IMR-90 (cell line): ENCODE measurements around the gene ITGAX. TPM values are rescaled to one million over a fixed set of nuclear protein-coding genes. Genes with fewer than 3 reads are reported as not detected.

Experiments
- ATAC-seq: fragments of 200-7000 bp; cut with Tn5 transposase; 2 replicates; pipeline ENCODE4 v1.9.1; 2020; ENCODE audit warnings: low read depth, mild to moderate bottlenecking, moderate library complexity
- BruUV-seq: library from RNA; stranded (reverse); fragments of 400-500 nt; replicated peaks from 2 replicates; lab custom pipeline; 2021; lab: Mats Ljungman, UMichigan
- CTCF ChIA-PET: fragments of 300-600 bp; formaldehyde crosslinking; extraction: SDS; loops from one replicate; lab custom pipeline; 2021; ENCODE audit warnings: antibody characterized with exemption; lab: Yijun Ruan, JAX
- POLR2A ChIA-PET: fragments of 300-600 bp; sonication (Branson Sonifier 250); formaldehyde crosslinking; loops from one replicate; lab custom pipeline; 2022; ENCODE audit warnings: antibody characterized with exemption; ENCODE audit not compliant: unreplicated experiment; lab: Charles Lee
- DNase-seq: peaks from one replicate; pipeline ENCODE4 v3.0.0; 2013
- H2AFZ ChIP-seq: replicated peaks from 2 replicates; pipeline ENCODE3; 2013; ENCODE audit warnings: low read length, mild to moderate bottlenecking; ENCODE audit not compliant: poor library complexity
- H2AK5ac ChIP-seq: 2 replicates; pipeline ENCODE4 v1.6.1; 2013; ENCODE audit warnings: low read depth, low read length, inconsistent platforms
- H2AK9ac ChIP-seq: replicated peaks from 2 replicates; pipeline ENCODE3; 2013; ENCODE audit warnings: mild to moderate bottlenecking, low read depth, low read length, moderate library complexity; ENCODE audit not compliant: poor library complexity
- H2BK120ac ChIP-seq: 2 replicates; pipeline ENCODE4 v1.6.1; 2013; ENCODE audit warnings: low read depth, low read length, inconsistent platforms
- H2BK15ac ChIP-seq: 3 replicates; pipeline ENCODE4 v1.6.1; 2013; ENCODE audit warnings: low read depth, low read length, inconsistent platforms
- H2BK20ac ChIP-seq: 2 replicates; pipeline ENCODE4 v1.6.1; 2013; ENCODE audit warnings: low read depth, mild to moderate bottlenecking, inconsistent platforms, low read length, moderate library complexity
- H2BK5ac ChIP-seq: 2 replicates; pipeline ENCODE4 v1.6.1; 2013; ENCODE audit warnings: mild to moderate bottlenecking, low read depth, low read length, inconsistent platforms; ENCODE audit not compliant: poor library complexity, severe bottlenecking
- H3K14ac ChIP-seq: replicated peaks from 2 replicates; pipeline ENCODE4 v1.6.1; 2013; ENCODE audit warnings: low read depth, low read length, inconsistent platforms
- H3K18ac ChIP-seq: 2 replicates; pipeline ENCODE4 v1.6.1; 2013; ENCODE audit warnings: low read depth, low read length, control low read depth
- H3K23ac ChIP-seq: 2 replicates; pipeline ENCODE4 v1.6.1; 2013; ENCODE audit warnings: low read depth, low read length, inconsistent platforms
- H3K27ac ChIP-seq: 2 replicates; pipeline ENCODE4 v1.5.1; 2013; ENCODE audit warnings: mild to moderate bottlenecking, control low read depth, low read length; ENCODE audit not compliant: insufficient read depth
- H3K27me3 ChIP-seq: 2 replicates; pipeline ENCODE4 v1.6.1; 2013; ENCODE audit warnings: low read length; ENCODE audit not compliant: control insufficient read depth, insufficient read depth
- H3K36me3 ChIP-seq: 2 replicates; pipeline ENCODE4 v1.6.1; 2013; ENCODE audit warnings: low read length, mixed read lengths; ENCODE audit not compliant: control insufficient read depth, insufficient read depth
- H3K4ac ChIP-seq: 2 replicates; pipeline ENCODE4 v1.6.1; 2013; ENCODE audit warnings: low read depth, low read length, inconsistent platforms
- H3K4me1 ChIP-seq: 2 replicates; pipeline ENCODE4 v1.6.1; 2013; ENCODE audit warnings: low read length, mixed read lengths; ENCODE audit not compliant: control insufficient read depth, insufficient read depth
- H3K4me2 ChIP-seq: 2 replicates; pipeline ENCODE4 v1.6.1; 2013; ENCODE audit warnings: low read depth, mild to moderate bottlenecking, control low read depth, low read length, moderate library complexity
- H3K4me3 ChIP-seq: 2 replicates; pipeline ENCODE4 v1.5.1; 2013; ENCODE audit warnings: low read depth, mild to moderate bottlenecking, control low read depth, low read length, moderate library complexity; ENCODE audit not compliant: insufficient read depth
- H3K56ac ChIP-seq: 2 replicates; pipeline ENCODE4 v1.6.1; 2013; ENCODE audit warnings: low read length, inconsistent platforms; ENCODE audit not compliant: insufficient read depth; ENCODE audit errors: extremely low read depth
- H3K79me1 ChIP-seq, 2 experiments: 2 replicates each; pipeline ENCODE4 v1.6.1; 2013; ENCODE audit warnings: low read length in 2 of 2, inconsistent platforms in 1 of 2, low read depth in 1 of 2
- H3K9ac ChIP-seq: 2 replicates; pipeline ENCODE4 v1.6.1; 2013; ENCODE audit warnings: low read depth, low read length, control low read depth
- H3K9me1 ChIP-seq: 2 replicates; pipeline ENCODE4 v1.6.1; 2013; ENCODE audit warnings: low read length, inconsistent platforms; ENCODE audit not compliant: insufficient read depth
- H3K9me3 ChIP-seq: 2 replicates; pipeline ENCODE4 v1.6.1; 2013; ENCODE audit warnings: low read length; ENCODE audit not compliant: control insufficient read depth, insufficient read depth
- H4K20me1 ChIP-seq: 2 replicates; pipeline ENCODE4 v1.6.1; 2013; ENCODE audit warnings: low read length, inconsistent platforms; ENCODE audit not compliant: insufficient read depth
- H4K5ac ChIP-seq: 2 replicates; pipeline ENCODE4 v1.6.1; 2013; ENCODE audit warnings: mild to moderate bottlenecking, low read depth, low read length, control low read depth
- H4K8ac ChIP-seq, 2 experiments: 2 replicates each; pipeline ENCODE4 v1.6.1; 2013; ENCODE audit warnings: low read depth in 2 of 2, low read length in 2 of 2, control low read depth in 1 of 2, inconsistent platforms in 1 of 2
- H4K91ac ChIP-seq: 2 replicates; pipeline ENCODE4 v1.6.1; 2013; ENCODE audit warnings: low read depth, low read length, inconsistent platforms; ENCODE audit not compliant: insufficient read depth
- BHLHE40 ChIP-seq: fragments of 150-350 bp; IDR thresholded peaks from 2 replicates; pipeline ENCODE4 v1.6.1; 2016; ENCODE audit warnings: mild to moderate bottlenecking, low read depth, low read length
- CEBPB ChIP-seq: IDR thresholded peaks from 2 replicates; pipeline ENCODE4 v1.6.1; 2012; ENCODE audit warnings: low read depth, low read length, improper control_type of control experiment
- CHD1 ChIP-seq: IDR thresholded peaks from 2 replicates; pipeline ENCODE4 v1.6.1; 2012; ENCODE audit warnings: low read depth, low read length, improper control_type of control experiment
- MAZ ChIP-seq: IDR thresholded peaks from 2 replicates; pipeline ENCODE4 v1.6.1; 2012; ENCODE audit warnings: low read depth, mild to moderate bottlenecking, low read length, improper control_type of control experiment, moderate library complexity, borderline replicate concordance
- NFE2L2 ChIP-seq: fragments of 150-350 bp; IDR thresholded peaks from 2 replicates; pipeline ENCODE4 v1.6.1; 2016; ENCODE audit warnings: low read depth, mild to moderate bottlenecking, low read length
- POLR2A ChIP-seq: IDR thresholded peaks from 2 replicates; pipeline ENCODE4 v1.6.1; 2012; ENCODE audit warnings: mild to moderate bottlenecking, low read depth, low read length
- RFX5 ChIP-seq: IDR thresholded peaks from 2 replicates; pipeline ENCODE4 v1.8.0; 2012; ENCODE audit warnings: low read depth, mild to moderate bottlenecking, low read length, moderate library complexity
- SMC3 ChIP-seq: fragments of 150-350 bp; IDR thresholded peaks from 2 replicates; pipeline ENCODE4 v1.6.1; 2016; ENCODE audit warnings: low read depth, mild to moderate bottlenecking, antibody characterized with exemption, low read length, moderate library complexity
- WGBS, 2 experiments: methylation state at CpG; one replicate each; pipeline versions ENCODE4 v1.1.5 to v1.1.7; 2013; ENCODE audit warnings: missing lambda C conversion rate in 2 of 2; ENCODE audit not compliant: insufficient read length in 1 of 2; ENCODE audit errors: extremely low coverage in 2 of 2; 5-methylcytosine and 5-hydroxymethylcytosine counted together
- dilution Hi-C: fragments of 300-500 bp; cut with HindIII; formaldehyde crosslinking; loops from one replicate; pipeline ENCODE4 v1.14.3; 2018; ENCODE audit warnings: low sequenced_read_pairs; ENCODE audit not compliant: unreplicated experiment
- in situ Hi-C: fragments of 300-500 bp; cut with MboI; formaldehyde crosslinking; loops from 3 replicates; pipeline ENCODE4 v1.14.3; 2019; ENCODE audit warnings: low sequenced_read_pairs, inconsistent platforms, mixed read lengths
- intact Hi-C: fragments of 100-400 bp; cut with micrococcal nuclease; formaldehyde crosslinking; loops from 2 replicates; pipeline ENCODE4 v1.10.0; 2022
- polyA plus RNA-seq, 3 experiments: library from polyadenylated mRNA; depleted of rRNA; stranded (reverse); fragments of >200 nt; gene quantifications; 2 replicates each; pipeline ENCODE4 v1.2.3, GENCODE V29; 2012; ENCODE audit warnings: low replicate concordance in 1 of 3
- total RNA-seq: library from RNA; depleted of rRNA; stranded (reverse); fragments of >200 nt; gene quantifications from 2 replicates; pipeline ENCODE4 v1.2.3, GENCODE V29; 2012
- TF ChIP-seq, protein P1 (sequence below): fragments of 150-350 bp; IDR thresholded peaks from 2 replicates; pipeline ENCODE4 v1.6.1; 2017; ENCODE audit warnings: mild to moderate bottlenecking, antibody characterized with exemption, low read length, low read depth
- TF ChIP-seq, protein P2 (sequence below): conservative IDR thresholded peaks from 2 replicates; pipeline ENCODE4 v1.5.1; 2012; ENCODE audit warnings: mild to moderate bottlenecking, low read depth, low read length, improper control_type of control experiment

ITGAX gene
- total and polyA plus RNA-seq, 2 of the 4 experiments (the other 2 are of a cell fraction): 0.09 to 0.18 TPM

- no TSS peak for BruUV-seq
- Histone ChIP-seq H2BK20ac (no peak overlapping the region), H3K23ac (no peak overlapping the region), H3K56ac (no peak overlapping the region), H3K4me1 (no peaks in the 10 kb centered on the region), H3K9ac (no peak overlapping the region), H3K4me2 (no peak overlapping the region), H2BK5ac (no peak overlapping the region), H3K14ac (no peak overlapping the region), H2AK5ac (no peak overlapping the region), H3K36me3 (no peaks in the 10 kb centered on the region), H3K9me3 (no peaks in the 10 kb centered on the region), H4K91ac (no peak overlapping the region), H2AFZ (peak overlapping the region; percentile 51), H2BK120ac (no peak overlapping the region), H2AK9ac (no peak overlapping the region), H3K4me3 (no peak overlapping the region), H2BK15ac (no peak overlapping the region), H4K20me1 (no peaks in the 10 kb centered on the region), H3K18ac (no peak overlapping the region), H4K8ac (no peak overlapping the region), H3K9me1 (no peaks in the 10 kb centered on the region), H3K4ac (no peak overlapping the region), H4K5ac (no peak overlapping the region), H3K79me1 (no peaks in the 10 kb centered on the region), H3K27me3 (peaks cover 15% of the 10 kb centered on the region), H3K27ac (no peak overlapping the region)
- no peak for DNase-seq
- TF ChIP-seq, protein P1, sequence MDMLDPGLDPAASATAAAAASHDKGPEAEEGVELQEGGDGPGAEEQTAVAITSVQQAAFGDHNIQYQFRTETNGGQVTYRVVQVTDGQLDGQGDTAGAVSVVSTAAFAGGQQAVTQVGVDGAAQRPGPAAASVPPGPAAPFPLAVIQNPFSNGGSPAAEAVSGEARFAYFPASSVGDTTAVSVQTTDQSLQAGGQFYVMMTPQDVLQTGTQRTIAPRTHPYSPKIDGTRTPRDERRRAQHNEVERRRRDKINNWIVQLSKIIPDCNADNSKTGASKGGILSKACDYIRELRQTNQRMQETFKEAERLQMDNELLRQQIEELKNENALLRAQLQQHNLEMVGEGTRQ: no peak
- TF ChIP-seq RFX5 (no peak), MAZ (no peak), CEBPB (no peak), BHLHE40 (no peak), CHD1 (no peak), NFE2L2 (no peak), POLR2A (no peak), SMC3 (no peak)
- TF ChIP-seq, protein P2, sequence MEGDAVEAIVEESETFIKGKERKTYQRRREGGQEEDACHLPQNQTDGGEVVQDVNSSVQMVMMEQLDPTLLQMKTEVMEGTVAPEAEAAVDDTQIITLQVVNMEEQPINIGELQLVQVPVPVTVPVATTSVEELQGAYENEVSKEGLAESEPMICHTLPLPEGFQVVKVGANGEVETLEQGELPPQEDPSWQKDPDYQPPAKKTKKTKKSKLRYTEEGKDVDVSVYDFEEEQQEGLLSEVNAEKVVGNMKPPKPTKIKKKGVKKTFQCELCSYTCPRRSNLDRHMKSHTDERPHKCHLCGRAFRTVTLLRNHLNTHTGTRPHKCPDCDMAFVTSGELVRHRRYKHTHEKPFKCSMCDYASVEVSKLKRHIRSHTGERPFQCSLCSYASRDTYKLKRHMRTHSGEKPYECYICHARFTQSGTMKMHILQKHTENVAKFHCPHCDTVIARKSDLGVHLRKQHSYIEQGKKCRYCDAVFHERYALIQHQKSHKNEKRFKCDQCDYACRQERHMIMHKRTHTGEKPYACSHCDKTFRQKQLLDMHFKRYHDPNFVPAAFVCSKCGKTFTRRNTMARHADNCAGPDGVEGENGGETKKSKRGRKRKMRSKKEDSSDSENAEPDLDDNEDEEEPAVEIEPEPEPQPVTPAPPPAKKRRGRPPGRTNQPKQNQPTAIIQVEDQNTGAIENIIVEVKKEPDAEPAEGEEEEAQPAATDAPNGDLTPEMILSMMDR: no peak
- ATAC-seq: no peak
- WGBS, 2 experiments: 70% methylated on average over 4 of the region's 9 CpGs; no CpG with 5 or more reads in 1 of the 2 experiments
- ChIA-PET CTCF (no interaction called here), POLR2A (interaction anchor here (0.6 kb wide), 1 partner anchor 12 kb away, joined by 14 read pairs; no protein-coding TSS in a partner anchor)
- dilution Hi-C loops: no loop called here
- in situ Hi-C loops: no loop called here
- intact Hi-C loops: no loop called here
These were observed 55.1 kb downstream of the ITGAX start for GRCh38 chr16:31410082-31410481.
